HCT116 (cell line): ENCODE results near the gene HMGCLL1.

Experiments
- CEBPB ChIP-seq: IDR thresholded peaks from 2 replicates; pipeline ENCODE4 v1.6.1; 2012; ENCODE audit warnings: low read depth
- ELF1 ChIP-seq: IDR thresholded peaks from 2 replicates; pipeline ENCODE4 v1.6.1; 2012; ENCODE audit warnings: low read depth, borderline replicate concordance
- EZH2 ChIP-seq: fragments of 200-600 bp; sonication (generic); IDR thresholded peaks from 2 replicates; pipeline ENCODE4 v1.6.1; 2017; ENCODE audit warnings: antibody characterized with exemption, mixed run types
- EZH2phosphoT487 ChIP-seq: fragments of 200-600 bp; IDR thresholded peaks from 2 replicates; pipeline ENCODE4 v1.6.1; 2018; ENCODE audit warnings: antibody characterized with exemption, borderline replicate concordance
- POLR2A ChIP-seq: IDR thresholded peaks from 2 replicates; pipeline ENCODE4 v1.7.0; 2011; ENCODE audit warnings: borderline replicate concordance; ENCODE audit not compliant: insufficient read depth, insufficient read length; ENCODE audit errors: extremely low read depth
- POLR2AphosphoS5 ChIP-seq: IDR thresholded peaks from 2 replicates; pipeline ENCODE4 v1.6.1; 2011; ENCODE audit warnings: mild to moderate bottlenecking, low read depth, low read length, moderate library complexity
- RAD21 ChIP-seq: IDR thresholded peaks from 2 replicates; pipeline ENCODE4 v1.6.1; 2012; ENCODE audit warnings: low read depth, mild to moderate bottlenecking
- SIN3A ChIP-seq: IDR thresholded peaks from 2 replicates; pipeline ENCODE4 v1.6.1; 2012; ENCODE audit warnings: low read depth
- SRF ChIP-seq: IDR thresholded peaks from 2 replicates; pipeline ENCODE4 v1.6.1; 2012; ENCODE audit warnings: low read depth
- ZNF274 ChIP-seq: fragments of 200-500 bp; sonication (Bioruptor generic); IDR thresholded peaks from 2 replicates; pipeline ENCODE4 v1.6.1; 2014; ENCODE audit warnings: mild to moderate bottlenecking, low read depth, low read length, inconsistent platforms
- TF ChIP-seq, protein P1 (sequence below): IDR thresholded peaks from 2 replicates; pipeline ENCODE4 v1.6.1; 2012; ENCODE audit warnings: low read depth
- TF ChIP-seq, protein P2 (sequence below), 3 experiments: fragments of 200-600 bp in 1 of 3; sonication (generic) in 1 of 3; IDR thresholded peaks in 2 of 3; conservative IDR thresholded peaks in 1 of 3; 2 replicates each; pipeline ENCODE4 v1.5.1; 2012 to 2017; ENCODE audit warnings: low read depth in 2 of 3, low read length in 2 of 3, antibody characterized with exemption in 1 of 3, borderline replicate concordance in 1 of 3, control low read depth in 1 of 3, mild to moderate bottlenecking in 1 of 3, mixed read lengths in 1 of 3, mixed run types in 1 of 3, moderate library complexity in 1 of 3; ENCODE audit not compliant: insufficient read depth in 1 of 3

GRCh38 chr6:55578537-55579363 is at the start of gene HMGCLL1:
- TF ChIP-seq, protein P1, sequence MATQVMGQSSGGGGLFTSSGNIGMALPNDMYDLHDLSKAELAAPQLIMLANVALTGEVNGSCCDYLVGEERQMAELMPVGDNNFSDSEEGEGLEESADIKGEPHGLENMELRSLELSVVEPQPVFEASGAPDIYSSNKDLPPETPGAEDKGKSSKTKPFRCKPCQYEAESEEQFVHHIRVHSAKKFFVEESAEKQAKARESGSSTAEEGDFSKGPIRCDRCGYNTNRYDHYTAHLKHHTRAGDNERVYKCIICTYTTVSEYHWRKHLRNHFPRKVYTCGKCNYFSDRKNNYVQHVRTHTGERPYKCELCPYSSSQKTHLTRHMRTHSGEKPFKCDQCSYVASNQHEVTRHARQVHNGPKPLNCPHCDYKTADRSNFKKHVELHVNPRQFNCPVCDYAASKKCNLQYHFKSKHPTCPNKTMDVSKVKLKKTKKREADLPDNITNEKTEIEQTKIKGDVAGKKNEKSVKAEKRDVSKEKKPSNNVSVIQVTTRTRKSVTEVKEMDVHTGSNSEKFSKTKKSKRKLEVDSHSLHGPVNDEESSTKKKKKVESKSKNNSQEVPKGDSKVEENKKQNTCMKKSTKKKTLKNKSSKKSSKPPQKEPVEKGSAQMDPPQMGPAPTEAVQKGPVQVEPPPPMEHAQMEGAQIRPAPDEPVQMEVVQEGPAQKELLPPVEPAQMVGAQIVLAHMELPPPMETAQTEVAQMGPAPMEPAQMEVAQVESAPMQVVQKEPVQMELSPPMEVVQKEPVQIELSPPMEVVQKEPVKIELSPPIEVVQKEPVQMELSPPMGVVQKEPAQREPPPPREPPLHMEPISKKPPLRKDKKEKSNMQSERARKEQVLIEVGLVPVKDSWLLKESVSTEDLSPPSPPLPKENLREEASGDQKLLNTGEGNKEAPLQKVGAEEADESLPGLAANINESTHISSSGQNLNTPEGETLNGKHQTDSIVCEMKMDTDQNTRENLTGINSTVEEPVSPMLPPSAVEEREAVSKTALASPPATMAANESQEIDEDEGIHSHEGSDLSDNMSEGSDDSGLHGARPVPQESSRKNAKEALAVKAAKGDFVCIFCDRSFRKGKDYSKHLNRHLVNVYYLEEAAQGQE, result no peak
- TF ChIP-seq, protein P2, sequence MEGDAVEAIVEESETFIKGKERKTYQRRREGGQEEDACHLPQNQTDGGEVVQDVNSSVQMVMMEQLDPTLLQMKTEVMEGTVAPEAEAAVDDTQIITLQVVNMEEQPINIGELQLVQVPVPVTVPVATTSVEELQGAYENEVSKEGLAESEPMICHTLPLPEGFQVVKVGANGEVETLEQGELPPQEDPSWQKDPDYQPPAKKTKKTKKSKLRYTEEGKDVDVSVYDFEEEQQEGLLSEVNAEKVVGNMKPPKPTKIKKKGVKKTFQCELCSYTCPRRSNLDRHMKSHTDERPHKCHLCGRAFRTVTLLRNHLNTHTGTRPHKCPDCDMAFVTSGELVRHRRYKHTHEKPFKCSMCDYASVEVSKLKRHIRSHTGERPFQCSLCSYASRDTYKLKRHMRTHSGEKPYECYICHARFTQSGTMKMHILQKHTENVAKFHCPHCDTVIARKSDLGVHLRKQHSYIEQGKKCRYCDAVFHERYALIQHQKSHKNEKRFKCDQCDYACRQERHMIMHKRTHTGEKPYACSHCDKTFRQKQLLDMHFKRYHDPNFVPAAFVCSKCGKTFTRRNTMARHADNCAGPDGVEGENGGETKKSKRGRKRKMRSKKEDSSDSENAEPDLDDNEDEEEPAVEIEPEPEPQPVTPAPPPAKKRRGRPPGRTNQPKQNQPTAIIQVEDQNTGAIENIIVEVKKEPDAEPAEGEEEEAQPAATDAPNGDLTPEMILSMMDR (IDR thresholded peaks at IDR 0.05 in 2 of 3, conservative IDR thresholded peaks at IDR 0.05 in 1 of 3; ENCODE audit: borderline replicate concordance in 1 of 3, insufficient read depth in 1 of 3, low read depth in 2 of 3, low read length in 2 of 3), result no peak
- TF ChIP-seq POLR2A, result no peak
- no peak for TF ChIP-seq EZH2phosphoT487
- TF ChIP-seq EZH2, result no peak
- TF ChIP-seq POLR2AphosphoS5, result no peak
- no peak for TF ChIP-seq CEBPB
- TF ChIP-seq SRF, result no peak
- no peak for TF ChIP-seq SIN3A
- TF ChIP-seq ZNF274, result no peak
- no peak for TF ChIP-seq ELF1
- TF ChIP-seq RAD21, result no peak
